HG02678 (cell line): Measurements from ENCODE around the gene PLGLB1.
"Not testable (repeated sequence)": the region's sequence is repeated elsewhere in the genome, so short reads cannot be mapped to it uniquely, and the experiment has no call there.

Experiments used
- ATAC-seq: cut with Tn5 transposase; IDR thresholded peaks from one replicate; pipeline ENCODE4 v1.9.1; 2021; ENCODE audit warnings: mild to moderate bottlenecking, moderate library complexity; ENCODE audit not compliant: unreplicated experiment

PLGLB1 gene

DNA sequence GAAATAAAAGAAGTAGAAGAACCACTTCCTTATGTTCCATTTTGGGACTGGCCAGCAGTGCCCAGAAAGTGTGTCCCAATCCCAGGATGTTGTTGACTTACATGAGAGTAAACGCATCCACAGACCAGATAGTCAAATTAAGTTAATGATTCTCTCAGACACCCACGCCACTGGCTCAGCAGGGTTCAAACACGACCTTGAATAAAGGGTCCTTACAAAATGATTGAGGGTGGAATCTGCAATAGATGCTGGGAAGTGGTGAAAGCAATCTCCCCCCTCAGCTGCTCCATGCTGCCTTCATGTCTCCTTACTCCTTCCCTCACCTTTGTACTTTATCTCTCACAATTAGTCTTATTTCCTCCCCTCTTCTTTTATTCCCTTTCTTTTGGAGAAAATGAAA lies at the start of gene PLGLB1:
PLGLB1 (minus strand) TSS at position 101 of the 400 bp plus-strand sequence; CDS start at position 40, 61 bp downstream.
- not testable (repeated sequence) for ATAC-seq

- not testable (repeated sequence) for ATAC-seq
Measured at GRCh38 chr2:87064305-87064704, 42.7 kb upstream of the PLGLB1 start.

- ATAC-seq: not testable (repeated sequence)
Measured at GRCh38 chr2:87063431-87063830, 41.8 kb upstream of the PLGLB1 start.

- ATAC-seq: not testable (repeated sequence)
Measured at GRCh38 chr2:87061519-87061918, 39.9 kb upstream of the PLGLB1 start.

GRCh38 chr2:87057606-87058005 lies 36.0 kb upstream of the PLGLB1 start:
- ATAC-seq: not testable (repeated sequence)

DNA sequence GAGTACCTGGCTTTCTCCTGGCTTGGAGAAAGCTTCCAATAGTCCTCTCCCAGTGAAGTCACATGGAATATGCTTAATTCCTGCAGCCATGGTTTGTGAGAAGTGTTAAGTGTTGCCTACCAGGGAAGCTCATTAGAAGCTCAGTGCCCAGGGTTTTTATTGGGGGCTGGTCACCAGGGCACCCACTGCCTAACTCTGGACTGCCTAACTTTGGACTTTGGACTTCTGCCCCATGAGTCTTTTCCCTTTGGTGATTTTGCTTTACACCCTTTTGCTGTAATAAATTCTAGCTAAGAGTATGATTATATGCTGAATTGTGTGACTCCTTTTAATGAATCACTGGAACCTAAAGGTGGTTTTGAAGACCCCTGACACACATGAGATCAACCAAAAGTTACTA lies 35.2 kb upstream of the PLGLB1 start:
- not testable (repeated sequence) for ATAC-seq

DNA sequence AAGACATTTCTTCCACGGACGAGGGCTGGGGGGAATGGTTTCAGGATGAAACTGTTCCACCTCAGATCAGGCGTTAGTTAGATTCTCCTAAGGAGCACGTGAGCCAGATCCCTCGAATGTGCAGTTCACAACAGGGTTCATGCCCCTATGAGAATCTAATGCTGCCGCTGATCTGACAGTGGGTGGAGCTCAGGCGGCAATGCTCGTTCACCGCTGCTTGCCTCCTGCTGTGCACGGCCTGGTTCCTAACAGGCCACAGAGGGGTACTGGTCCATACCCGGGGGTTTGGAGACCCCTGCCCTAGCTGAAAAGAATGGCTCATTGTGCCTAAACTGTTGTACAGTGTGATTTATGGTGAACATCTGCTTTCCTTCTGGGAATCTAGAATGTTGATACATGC lies 34.8 kb upstream of the PLGLB1 start:
- ATAC-seq: not testable (repeated sequence)

DNA sequence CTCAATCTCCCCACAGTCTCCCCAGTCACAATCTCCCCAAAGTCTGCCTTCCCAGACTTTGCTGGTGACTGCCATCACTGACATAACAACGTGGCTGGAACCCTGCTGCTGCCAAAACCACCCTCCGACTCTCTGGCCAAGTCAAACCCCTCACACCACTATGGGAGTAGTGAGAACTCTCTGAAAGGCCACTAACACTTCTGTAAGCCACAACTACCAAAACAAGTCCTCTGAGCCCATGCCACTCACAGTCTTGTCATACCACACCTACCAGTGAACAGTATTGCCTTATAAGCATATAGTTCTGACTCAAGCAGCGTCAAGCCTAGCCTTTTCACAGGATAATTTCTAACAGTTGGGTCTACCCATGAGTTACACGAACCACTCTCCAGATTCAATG lies 32.7 kb upstream of the PLGLB1 start:
- ATAC-seq: not testable (repeated sequence)

GRCh38 chr2:87041321-87041978 lies 19.8 kb upstream of the PLGLB1 start:
- peak; percentile 62 for ATAC-seq

DNA sequence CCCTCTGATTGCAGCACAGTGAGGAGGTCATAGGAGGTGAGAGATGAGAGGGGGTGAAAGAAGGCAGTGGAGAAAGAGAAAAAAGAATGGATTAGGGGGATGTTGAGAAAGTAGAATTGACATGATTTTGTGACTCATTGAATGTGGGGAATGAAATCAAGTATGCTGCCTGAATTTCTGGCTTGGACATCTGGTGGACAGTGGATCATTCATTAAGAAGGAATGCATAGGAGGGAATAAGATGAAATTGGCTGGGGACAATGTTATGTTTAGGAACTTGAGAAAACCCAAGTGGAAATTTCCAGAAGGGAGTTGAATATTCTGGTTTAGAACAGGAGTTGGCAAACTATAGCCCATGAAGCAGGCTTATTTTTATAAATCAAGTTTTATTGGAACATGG lies 7.0 kb upstream of the PLGLB1 start:
- not testable (repeated sequence) for ATAC-seq

DNA sequence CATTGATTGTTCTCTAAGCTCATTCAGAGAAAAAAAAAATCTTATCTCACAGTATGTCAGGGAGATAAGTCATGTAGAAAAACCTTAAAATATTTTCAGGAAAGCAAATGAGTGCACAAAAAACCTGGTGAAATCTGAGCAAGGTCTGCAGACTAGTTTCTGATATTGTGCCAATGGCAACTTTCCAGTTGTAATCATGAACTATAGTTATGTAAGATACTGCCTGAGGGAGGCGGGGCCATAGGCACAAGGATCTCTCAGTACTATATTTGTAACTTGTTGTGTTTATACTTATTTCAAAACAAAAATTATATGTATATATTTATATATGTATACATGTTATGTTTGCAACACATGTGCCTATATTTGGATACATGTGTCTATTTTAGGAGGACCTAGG lies 5.2 kb upstream of the PLGLB1 start:
- ATAC-seq: not testable (repeated sequence)

GRCh38 chr2:87025927-87026326 lies 4.3 kb upstream of the PLGLB1 start:
- not testable (repeated sequence) for ATAC-seq

DNA sequence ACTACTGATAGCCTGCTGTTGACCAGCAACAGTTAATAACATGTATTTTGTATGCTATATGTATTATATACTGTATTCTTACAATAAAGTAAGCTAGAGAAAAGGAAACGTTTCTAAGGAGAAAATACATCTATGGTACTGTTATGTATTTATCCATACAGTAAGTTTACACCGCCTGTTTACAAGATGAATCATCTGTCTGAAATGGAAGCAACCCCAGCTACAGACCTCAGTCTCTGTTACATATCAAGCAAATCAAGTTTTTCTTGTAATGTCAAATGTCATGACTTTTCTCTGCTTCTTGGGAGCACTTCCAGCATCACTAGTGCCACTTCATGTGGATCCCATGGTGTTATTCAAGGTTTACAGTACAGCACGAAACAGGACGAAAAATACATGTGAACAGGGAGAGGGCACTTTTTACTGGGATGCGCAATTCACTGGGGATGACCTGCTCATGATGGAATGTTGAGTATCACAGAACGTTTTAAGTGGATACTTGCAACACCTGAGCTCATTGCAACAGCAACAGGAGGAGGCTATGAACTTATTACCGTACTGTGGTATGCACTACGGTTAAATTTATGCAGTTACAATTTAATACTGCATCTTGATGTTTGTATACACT lies 2.5 kb upstream of the PLGLB1 start:
- not testable (repeated sequence) for ATAC-seq

- not testable (repeated sequence) for ATAC-seq
Measured at GRCh38 chr2:87021043-87021442, 601 bp downstream of the PLGLB1 start.

DNA sequence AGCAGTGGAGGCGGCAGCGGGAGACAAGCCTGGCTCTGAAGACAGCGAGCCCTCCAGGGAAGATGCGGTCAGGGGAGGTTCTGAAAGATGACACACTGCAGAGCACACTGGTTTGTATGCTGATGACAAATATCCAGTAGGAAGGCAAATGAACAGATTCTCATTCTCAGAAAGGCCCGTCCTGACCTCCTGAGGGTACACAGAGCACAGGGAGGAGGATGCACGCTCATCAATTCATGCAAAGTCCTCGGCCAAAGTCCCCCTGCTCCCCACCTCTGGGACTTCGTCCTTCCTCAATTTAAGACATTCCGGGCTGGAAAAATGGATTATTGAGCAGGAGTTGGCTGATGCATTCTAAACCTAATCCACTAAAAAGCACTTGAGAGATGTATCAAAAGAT lies 2.6 kb downstream of the PLGLB1 start:
- not testable (repeated sequence) for ATAC-seq

- ATAC-seq: not testable (repeated sequence)
Measured at GRCh38 chr2:87014489-87015169, 7.0 kb downstream of the PLGLB1 start.

DNA sequence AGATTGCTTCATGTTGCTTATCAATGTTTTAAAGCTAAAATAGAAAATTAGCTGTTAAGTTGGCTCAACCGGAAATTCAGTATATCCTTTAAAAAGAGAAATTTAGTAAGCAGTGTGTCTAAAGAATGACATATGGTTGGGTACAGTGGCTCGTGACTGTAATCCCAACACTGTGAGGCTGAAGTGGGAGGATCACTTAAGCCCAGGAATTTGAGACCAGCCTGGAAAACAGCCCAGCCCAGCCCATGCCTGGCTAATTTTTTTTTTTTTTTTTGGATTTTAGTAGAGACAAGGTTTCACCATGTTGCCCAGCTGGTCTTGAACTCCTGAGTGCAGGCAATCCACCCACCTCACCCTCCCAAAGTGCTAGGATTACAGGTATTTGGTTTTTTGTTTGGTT lies 17.2 kb downstream of the PLGLB1 start:
- not testable (repeated sequence) for ATAC-seq
